RCC 7860 (cell line): ENCODE data around the gene L3MBTL2.
"Not testable (repeated sequence)": the region's sequence is repeated elsewhere in the genome, so short reads cannot be mapped to it uniquely, and the experiment has no call there.

Experiments used
- DNase-seq: peaks from one replicate; pipeline ENCODE4 v3.0.0-alpha.2; 2015; ENCODE audit warnings: low spot score
- FAIRE-seq: peaks from 2 replicates; lab custom pipeline; 2012; peaks lifted over from hg19 to GRCh38; lab: Jason Lieb, UNC

Gene L3MBTL2

DNA sequence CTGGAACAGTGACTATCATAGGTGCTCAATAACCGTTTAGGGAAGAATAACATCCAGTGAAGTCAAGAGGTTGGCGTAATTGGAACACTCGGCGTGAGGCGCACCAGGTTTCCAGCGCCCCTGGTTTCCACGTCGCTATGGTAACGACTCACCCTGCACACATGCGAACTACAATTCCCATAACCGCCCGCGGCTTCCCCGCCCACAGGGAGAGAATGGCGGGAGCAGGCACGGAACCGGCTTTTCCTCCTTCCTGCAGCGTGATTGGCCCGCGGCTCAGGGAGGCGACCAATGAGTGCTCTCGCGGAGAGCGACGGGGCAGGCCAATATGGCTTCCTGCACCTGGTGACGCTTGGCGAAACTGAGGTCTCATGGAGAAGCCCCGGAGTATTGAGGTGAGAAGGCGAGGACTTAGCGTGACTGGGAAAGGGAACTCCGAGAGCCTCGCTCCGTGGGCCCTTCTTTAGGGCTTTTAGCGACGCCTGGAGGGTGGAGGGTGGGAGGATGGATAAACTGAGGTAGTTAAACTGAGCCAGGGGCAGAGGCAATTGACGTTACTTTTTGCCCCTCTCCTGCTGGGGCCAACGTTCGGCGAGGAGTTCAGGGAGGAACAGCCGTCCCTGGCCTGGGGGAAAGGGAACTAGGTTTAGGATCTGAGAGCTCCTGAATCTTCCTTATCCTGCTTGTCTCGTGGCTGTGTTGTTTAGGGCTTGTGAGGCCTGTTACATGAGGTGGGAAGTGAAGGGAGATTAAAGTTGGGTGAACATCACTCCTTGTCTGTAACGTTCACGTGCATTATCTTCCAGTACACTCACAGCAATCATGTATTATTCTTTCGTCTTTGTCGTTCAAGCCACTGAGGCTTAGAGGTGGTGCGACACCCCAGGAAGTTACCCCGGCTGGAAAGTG lies at the start of gene L3MBTL2:
L3MBTL2 (plus strand) TSS at position 321 of the 909 bp plus-strand sequence; CDS start at position 372, 51 bp downstream.
- FAIRE-seq: peak; percentile 89
- DNase-seq: peak; percentile 88

DNA sequence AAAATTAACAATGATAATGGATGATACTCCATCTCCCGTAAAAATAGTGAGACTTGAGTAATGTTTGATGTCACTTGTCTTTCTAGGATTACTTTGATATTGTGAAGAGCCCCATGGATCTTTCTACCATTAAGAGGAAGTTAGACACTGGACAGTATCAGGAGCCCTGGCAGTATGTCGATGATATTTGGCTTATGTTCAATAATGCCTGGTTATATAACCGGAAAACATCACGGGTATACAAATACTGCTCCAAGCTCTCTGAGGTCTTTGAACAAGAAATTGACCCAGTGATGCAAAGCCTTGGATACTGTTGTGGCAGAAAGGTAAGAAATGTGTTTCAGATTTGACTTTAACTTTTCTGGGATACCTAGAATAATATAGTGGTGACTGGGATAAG lies 48.0 kb upstream of the L3MBTL2 start:
- FAIRE-seq: no peak

DNA sequence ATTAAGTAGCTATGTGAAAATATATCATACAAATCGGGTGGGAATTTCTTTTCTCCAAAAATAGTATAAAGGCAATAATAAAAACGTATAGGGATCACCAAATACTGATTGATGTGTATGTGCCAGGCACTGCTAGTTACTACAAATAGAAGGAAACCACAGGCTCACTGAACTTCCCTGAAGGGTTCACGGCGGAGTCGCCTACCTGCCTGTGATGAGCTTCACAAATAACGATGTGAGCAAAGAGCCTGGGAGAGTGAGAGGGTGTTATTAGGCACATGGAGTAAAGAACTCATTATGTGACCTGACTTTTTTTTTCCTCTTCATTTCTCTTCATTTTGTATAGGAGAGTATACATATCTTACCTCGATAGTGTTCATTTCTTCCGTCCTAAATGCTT lies 36.0 kb upstream of the L3MBTL2 start:
- DNase-seq (no peak), FAIRE-seq (no peak)

More for the DNA sequence above, 48.0 kb upstream of the L3MBTL2 start:
- DNase-seq: no peak

DNA sequence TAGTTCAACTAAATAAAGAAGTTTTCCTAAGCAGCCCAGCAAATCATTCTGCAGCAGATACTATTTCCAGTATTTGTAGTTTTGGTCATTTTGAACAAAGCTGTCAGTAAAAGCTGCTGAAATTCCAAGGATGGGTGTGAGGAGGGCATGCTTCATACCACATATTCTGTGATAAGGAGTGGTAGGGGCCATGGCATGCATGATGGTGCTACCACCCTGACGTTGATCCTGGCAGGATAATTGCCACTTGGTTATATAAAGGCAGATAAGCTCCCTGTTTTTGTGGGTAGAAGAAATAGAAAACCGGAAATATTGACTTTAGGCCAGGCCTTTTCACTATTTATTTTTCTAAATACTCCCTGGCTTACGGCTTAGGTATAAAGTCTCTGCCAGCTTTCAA lies 33.1 kb upstream of the L3MBTL2 start:
- FAIRE-seq: no peak
- no peak for DNase-seq

DNA sequence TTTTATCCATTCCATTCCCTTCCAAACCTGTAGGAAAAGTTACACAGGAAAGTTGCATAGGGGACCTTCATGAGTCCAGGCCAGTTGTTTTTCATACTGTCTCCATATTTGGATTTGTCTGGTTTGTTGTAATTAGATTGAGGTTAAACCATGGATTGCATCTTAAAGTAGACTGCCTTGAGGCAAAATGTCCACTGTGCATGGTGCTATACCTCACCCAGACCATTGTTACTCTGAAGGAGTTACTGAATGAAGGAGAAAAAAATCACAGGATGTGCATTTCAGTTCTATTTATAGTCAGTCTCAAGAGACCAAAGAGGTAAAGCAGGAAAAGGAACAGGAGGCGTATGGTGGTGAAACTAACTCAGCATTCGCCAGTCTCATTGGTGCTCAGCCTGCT lies 29.6 kb upstream of the L3MBTL2 start:
- no peak for FAIRE-seq

DNA sequence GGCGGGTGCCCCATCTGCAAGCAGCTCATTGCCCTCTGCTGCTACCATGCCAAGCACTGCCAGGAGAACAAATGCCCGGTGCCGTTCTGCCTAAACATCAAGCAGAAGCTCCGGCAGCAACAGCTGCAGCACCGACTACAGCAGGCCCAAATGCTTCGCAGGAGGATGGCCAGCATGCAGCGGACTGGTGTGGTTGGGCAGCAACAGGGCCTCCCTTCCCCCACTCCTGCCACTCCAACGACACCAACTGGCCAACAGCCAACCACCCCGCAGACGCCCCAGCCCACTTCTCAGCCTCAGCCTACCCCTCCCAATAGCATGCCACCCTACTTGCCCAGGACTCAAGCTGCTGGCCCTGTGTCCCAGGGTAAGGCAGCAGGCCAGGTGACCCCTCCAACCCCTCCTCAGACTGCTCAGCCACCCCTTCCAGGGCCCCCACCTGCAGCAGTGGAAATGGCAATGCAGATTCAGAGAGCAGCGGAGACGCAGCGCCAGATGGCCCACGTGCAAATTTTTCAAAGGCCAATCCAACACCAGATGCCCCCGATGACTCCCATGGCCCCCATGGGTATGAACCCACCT lies 28.0 kb upstream of the L3MBTL2 start:
- DNase-seq: no peak
- FAIRE-seq: no peak

More for the DNA sequence above, 29.6 kb upstream of the L3MBTL2 start:
- DNase-seq: no peak

DNA sequence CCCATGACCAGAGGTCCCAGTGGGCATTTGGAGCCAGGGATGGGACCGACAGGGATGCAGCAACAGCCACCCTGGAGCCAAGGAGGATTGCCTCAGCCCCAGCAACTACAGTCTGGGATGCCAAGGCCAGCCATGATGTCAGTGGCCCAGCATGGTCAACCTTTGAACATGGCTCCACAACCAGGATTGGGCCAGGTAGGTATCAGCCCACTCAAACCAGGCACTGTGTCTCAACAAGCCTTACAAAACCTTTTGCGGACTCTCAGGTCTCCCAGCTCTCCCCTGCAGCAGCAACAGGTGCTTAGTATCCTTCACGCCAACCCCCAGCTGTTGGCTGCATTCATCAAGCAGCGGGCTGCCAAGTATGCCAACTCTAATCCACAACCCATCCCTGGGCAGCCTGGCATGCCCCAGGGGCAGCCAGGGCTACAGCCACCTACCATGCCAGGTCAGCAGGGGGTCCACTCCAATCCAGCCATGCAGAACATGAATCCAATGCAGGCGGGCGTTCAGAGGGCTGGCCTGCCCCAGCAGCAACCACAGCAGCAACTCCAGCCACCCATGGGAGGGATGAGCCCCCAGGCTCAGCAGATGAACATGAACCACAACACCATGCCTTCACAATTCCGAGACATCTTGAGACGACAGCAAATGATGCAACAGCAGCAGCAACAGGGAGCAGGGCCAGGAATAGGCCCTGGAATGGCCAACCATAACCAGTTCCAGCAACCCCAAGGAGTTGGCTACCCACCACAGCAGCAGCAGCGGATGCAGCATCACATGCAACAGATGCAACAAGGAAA lies 27.3 kb upstream of the L3MBTL2 start:
- no peak for DNase-seq
- no peak for FAIRE-seq

DNA sequence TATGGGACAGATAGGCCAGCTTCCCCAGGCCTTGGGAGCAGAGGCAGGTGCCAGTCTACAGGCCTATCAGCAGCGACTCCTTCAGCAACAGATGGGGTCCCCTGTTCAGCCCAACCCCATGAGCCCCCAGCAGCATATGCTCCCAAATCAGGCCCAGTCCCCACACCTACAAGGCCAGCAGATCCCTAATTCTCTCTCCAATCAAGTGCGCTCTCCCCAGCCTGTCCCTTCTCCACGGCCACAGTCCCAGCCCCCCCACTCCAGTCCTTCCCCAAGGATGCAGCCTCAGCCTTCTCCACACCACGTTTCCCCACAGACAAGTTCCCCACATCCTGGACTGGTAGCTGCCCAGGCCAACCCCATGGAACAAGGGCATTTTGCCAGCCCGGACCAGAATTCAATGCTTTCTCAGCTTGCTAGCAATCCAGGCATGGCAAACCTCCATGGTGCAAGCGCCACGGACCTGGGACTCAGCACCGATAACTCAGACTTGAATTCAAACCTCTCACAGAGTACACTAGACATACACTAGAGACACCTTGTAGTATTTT lies 26.6 kb upstream of the L3MBTL2 start:
- no peak for FAIRE-seq
- no peak for DNase-seq

DNA sequence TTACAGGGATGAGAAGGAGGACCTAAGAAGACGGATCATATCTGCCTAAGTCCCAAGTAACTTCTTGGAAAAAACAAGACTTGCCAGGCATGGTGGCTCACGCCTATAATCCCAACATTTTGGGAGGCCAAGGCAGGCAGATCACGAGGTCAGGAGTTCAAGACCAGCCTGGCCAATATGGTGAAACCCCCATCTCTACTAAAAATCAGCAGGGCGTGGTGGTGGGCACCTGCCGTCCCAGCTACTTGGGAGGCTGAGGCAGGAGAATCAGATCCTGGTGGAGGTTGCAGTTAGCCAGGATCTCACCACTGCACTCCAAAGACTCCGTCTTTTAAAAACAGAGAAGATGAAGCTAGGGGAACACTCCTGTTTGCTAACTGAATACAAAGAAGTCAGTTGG lies 24.8 kb upstream of the L3MBTL2 start:
- not testable (repeated sequence) for FAIRE-seq, DNase-seq

DNA sequence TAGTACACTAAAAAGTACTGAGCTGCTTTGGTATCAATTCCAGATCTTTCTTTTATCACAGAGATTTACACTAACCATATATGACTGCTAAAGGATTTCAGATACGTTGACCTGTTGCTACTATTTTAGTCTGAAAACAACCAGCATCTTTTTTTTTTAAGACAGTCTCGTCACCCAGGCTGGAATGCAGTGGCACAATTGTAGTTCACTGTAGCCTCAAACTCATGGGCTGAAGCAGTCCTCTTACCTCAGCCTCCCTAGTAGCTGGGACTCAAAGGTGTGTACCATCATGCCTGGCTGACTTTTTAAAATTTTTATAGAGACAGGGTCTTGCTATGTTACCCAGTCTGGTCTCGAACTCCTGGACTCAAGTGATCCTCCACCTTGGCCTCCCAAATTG lies 24.2 kb upstream of the L3MBTL2 start:
- DNase-seq (no peak), FAIRE-seq (no peak)

DNA sequence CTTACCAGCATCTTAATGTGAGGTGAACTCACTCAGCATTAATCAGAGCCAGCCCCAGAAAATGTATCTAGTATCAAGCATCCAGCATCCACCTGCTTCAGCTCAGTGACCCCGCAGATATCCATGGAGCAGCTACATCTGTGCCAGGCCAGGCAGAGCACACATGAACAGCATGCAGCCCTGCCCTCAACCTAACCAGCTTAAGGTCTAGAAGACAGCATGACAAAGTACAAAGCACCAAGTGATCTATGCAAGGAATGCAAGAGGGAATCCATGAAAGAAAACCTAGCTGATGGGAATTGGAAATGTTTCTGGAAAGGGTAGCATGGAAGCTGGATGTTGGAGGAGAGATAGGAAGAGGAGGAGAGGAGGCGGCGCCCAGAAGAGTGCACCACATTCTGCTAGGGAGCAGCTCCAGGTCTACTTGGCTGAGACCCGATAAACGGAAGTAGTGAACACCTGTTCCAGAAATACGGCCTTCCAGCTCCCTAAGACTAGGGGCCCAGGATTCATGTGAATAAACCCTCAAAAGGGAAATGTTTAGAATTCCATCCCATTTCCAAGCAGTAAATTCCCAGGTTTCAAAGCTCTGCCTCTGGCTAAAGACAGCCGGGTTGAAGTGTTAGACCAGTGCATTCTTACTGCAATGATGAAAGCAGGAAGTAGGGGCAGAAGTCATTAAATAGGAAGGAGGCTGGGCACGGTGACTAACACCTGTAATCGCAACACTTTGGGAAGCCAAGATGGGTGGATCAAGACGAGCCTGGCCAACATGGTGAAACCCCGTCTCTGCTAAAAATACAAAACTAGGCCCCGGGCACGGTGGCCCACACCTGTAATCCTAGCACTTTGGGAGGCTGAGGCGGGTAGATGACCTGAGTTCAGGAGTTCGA lies 23.5 kb upstream of the L3MBTL2 start:
- no peak for FAIRE-seq
- no peak for DNase-seq

DNA sequence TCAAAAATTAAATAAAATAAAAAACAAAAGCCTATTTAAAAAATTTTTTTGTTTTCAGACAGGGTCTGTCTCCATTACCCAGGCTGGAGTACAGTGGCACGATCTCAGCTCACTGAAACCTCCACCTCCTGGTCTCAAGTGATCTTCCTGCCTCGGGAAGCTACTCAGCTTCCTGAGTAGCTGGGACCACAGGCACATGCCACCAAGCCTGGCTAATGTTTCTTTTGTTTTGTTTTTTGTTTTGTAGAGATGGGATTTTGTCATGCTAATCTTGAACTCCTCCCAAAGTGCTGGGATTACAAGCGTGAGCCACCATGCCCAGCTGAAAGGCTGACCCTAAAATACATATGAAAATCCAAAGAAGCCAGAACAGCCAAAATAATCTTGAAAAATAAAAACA lies 20.4 kb upstream of the L3MBTL2 start:
- FAIRE-seq: no peak

DNA sequence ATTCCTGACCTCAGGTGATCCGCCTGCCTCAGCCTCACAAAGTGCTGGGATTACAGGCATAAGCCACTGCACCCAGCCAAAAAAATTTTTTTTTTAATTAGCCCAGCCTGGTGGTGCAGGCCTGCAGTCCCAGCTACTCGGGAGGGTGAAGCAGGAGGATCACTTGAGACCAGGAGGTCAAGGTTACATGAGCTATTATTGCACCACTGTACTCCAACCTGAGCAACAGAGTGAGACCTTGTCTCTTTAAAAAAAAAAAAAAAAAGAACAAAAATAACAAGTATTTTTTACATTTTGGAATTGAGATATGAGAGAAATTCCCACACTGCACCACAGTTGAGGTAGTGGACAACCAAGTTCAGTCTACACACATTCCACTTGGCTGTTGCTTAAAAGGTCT lies 13.6 kb upstream of the L3MBTL2 start:
- FAIRE-seq (no peak), DNase-seq (no peak)

More for the DNA sequence above, 20.4 kb upstream of the L3MBTL2 start:
- DNase-seq: no peak

DNA sequence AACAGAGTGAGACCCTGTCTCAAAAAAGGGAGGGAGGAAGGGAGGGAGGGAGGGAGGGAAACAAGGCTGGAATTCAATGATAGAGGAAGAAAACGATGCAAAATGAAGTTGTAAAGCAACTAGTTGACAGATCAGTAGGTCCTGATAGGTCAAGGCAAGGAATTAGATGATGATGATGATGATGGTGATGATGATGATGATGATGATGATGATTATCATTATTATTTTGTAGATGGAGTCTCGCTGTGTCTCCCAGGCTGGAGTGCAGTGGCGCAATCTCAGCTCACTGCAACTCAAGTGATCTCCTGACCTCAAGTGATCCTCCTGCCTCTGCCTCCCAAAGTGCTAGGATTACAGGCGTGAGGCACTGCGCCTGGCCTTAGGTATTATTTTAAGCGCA lies 11.3 kb upstream of the L3MBTL2 start:
- FAIRE-seq (no peak), DNase-seq (no peak)

DNA sequence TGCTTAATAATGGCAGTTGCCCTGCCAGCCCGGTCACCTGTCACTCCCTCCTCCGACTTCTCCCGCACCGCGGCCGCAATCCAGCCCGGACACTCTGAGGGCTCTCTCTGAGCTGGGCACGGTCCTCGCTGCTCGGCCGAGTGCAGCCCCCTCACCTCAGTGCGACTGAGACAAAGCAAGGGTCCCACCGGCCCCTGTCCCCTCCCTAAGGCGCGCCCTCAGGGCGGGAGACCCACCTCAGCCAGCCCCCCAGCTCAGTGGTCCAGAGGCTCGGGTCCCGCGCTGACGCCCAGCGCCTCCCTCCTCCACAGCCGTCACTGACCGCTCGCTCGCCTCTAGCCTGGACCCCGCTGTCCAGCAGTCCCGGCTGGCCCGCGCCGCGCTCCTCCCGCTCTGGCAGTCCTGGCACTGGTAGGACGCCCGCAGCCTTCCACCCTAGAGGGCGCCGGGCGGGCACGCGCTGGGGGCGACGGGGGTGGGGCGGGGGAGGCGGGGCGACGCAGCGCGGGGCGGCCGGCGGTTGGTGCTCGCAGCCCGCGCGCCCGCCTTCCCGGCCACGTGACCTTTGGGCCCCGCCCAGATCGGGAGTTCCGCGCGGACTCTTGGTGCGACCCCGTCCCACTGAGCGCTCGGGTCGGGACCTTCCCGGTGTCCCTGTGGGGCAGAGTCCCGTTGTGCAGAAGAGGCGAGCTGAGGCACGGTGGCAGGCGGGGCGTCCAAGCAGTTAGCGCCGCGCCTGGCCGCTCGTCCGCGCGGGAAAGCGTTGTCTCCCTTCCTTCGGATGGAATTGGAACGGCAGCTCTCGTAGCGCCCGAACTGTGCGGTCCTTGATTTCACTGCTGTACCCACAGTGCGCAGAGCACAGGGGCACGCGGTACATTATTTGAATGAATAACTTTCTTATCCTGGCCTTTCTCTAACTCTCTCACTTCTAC lies 7.8 kb upstream of the L3MBTL2 start:
- DNase-seq: peak; percentile 40
- FAIRE-seq: no peak

DNA sequence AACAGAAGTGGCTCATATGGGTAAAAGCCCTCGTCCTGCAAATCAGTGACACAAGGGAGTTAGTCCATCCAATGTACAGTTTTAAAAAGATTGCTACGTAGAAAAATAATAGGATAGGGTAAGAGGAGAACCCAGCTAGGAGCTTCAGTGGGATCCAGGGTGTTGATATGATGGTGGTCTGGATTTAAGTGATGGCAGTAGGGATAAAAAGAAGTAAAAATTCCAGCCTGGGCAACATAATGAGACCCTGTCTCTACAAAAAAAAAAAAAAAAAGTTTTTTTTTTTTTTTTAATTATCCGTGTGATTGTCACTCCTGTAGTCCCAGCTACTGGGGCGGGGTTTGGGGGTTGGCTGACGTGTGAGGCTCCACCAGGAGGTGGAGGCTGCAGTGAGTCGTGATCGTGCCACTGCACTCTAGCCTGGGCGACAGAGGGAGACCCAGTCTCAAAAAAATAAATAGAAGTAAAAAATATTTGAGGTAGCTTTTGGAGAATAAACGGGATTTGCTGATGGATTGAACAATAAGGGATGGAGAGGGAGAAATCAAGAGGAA lies 7.0 kb upstream of the L3MBTL2 start:
- FAIRE-seq (peak; percentile 18), DNase-seq (no peak)

DNA sequence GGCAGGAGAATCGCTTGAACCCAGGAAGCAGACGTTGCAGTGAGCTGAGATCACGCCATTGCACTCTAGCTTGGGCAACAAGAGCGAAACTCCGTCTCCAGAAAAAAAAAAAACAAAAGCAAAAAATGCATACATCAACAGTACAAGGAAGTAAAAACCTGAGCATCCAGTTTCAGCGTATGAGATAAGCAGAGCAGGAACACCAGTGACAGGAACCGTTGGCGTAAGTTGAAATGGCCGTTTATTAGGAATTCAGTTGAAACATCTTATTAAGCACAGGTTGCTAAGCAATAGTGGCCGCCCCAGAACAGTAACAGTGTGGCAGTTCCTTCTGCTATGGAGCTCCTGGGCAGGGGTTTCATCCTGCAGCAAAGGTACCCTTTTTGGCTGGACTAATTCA lies 4.0 kb upstream of the L3MBTL2 start:
- no peak for DNase-seq
- no peak for FAIRE-seq

DNA sequence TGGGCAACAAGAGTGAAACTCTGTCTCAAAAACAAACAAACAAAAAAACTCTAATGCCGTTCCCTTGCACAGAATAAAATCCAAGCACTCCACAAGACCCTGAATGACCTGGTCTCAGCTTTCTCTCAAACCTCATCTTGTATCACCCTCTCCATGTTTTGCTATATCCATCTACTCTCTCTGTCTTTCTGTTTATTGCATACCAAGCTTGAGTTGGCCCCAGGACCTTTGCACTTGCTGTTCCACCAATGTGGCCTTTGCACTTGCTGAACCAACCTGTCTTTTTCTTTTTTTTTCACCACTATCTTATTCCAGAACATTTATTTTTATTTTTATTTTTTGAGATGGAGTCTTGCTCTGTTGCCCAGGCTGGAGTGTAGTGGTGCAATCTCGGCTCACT lies 2.0 kb upstream of the L3MBTL2 start:
- no peak for FAIRE-seq
- DNase-seq: no peak

DNA sequence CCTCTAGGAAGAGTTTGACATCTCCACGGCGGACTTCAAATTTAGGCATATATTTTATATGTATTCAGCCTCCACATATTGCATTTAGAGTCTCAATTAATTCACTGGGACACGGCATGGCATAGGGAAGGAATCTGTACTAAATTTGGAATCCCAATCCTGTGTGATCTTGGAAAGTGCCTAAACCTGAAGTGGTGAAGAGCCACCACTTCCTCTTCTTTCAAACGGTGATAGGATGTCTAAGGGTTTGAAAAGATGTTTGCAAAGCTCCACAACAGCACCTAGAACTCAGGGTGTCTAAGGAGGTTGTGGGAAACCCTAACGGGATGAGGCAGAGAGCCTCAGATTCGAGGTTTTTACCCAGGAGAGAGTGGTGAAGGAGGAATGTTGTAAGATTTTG lies 1.0 kb upstream of the L3MBTL2 start:
- FAIRE-seq (no peak), DNase-seq (no peak)
